ENCODE results near the gene NPBWR2. TPM values are rescaled to one million over a fixed set of nuclear protein-coding genes. Genes with fewer than 3 reads are reported as not detected.

NPBWR2 gene
- total RNA-seq, 1 donor from 2014 or later: not detected

GRCh38 chr20:64057628-64058498 lies 49.5 kb downstream of the NPBWR2 start:
- Mint-ChIP-seq H3K27me3 (no peaks in the 10 kb centered on the region), H3K36me3 (ENCODE audit: low read depth) (no peaks in the 10 kb centered on the region), H3K4me1 (peaks cover 32% of the 10 kb centered on the region), H3K4me3 (peak overlapping the region; percentile 80), H3K9me3 (no peaks in the 10 kb centered on the region), H3K27ac (peak overlapping the region; percentile 87)
- intact Hi-C loops (cut with micrococcal nuclease): loop anchor here (2.0 kb wide), 1 partner anchor 19 kb away; no protein-coding TSS in a partner anchor
- peak; percentile 95 for DNase-seq

- Mint-ChIP-seq H3K27ac (peak overlapping the region; percentile 87), H3K4me1 (peaks cover 28% of the 10 kb centered on the region), H3K4me3 (peak overlapping the region; percentile 80), H3K27me3 (no peaks in the 10 kb centered on the region), H3K9me3 (no peaks in the 10 kb centered on the region), H3K36me3 (ENCODE audit: low read depth) (no peaks in the 10 kb centered on the region)
- intact Hi-C loops (cut with micrococcal nuclease): loop anchor here (2.0 kb wide), 1 partner anchor 18 kb away; no protein-coding TSS in a partner anchor
- DNase-seq: peak; percentile 82
Measured at GRCh38 chr20:64056889-64057627, 50.3 kb downstream of the NPBWR2 start.

- no peaks in the 10 kb centered on the region for H3K36me3 Mint-ChIP-seq (ENCODE audit: low read depth)
- no peak for DNase-seq
- intact Hi-C loops (cut with micrococcal nuclease): loop anchor here (2.0 kb wide), 1 partner anchor 18 kb away; no protein-coding TSS in a partner anchor
- no peak overlapping the region for H3K4me3 Mint-ChIP-seq
- H3K9me3 Mint-ChIP-seq: no peaks in the 10 kb centered on the region
- peaks cover 4% of the 10 kb centered on the region for H3K27me3 Mint-ChIP-seq
- no peak overlapping the region for H3K27ac Mint-ChIP-seq
- peaks cover 25% of the 10 kb centered on the region for H3K4me1 Mint-ChIP-seq
Measured at GRCh38 chr20:64056639-64056888, 50.8 kb downstream of the NPBWR2 start.

GRCh38 chr20:64055893-64056638 lies 51.3 kb downstream of the NPBWR2 start:
- Mint-ChIP-seq H3K4me3 (no peak overlapping the region), H3K9me3 (no peaks in the 10 kb centered on the region), H3K36me3 (ENCODE audit: low read depth) (no peaks in the 10 kb centered on the region), H3K27me3 (peaks cover 4% of the 10 kb centered on the region), H3K4me1 (peaks cover 25% of the 10 kb centered on the region), H3K27ac (no peak overlapping the region)
- intact Hi-C loops (cut with micrococcal nuclease): loop anchor here (2.0 kb wide), 1 partner anchor 17 kb away; no protein-coding TSS in a partner anchor
- DNase-seq: no peak

- H3K4me1 Mint-ChIP-seq: peaks cover 25% of the 10 kb centered on the region
- no peaks in the 10 kb centered on the region for H3K9me3 Mint-ChIP-seq
- no peak for DNase-seq
- peak overlapping the region; percentile 83 for H3K27ac Mint-ChIP-seq
- H3K4me3 Mint-ChIP-seq: no peak overlapping the region
- peaks cover 5% of the 10 kb centered on the region for H3K27me3 Mint-ChIP-seq
- H3K36me3 Mint-ChIP-seq (ENCODE audit: low read depth): no peaks in the 10 kb centered on the region
- intact Hi-C loops (cut with micrococcal nuclease): no loop called here
Measured at GRCh38 chr20:64055396-64055892, 51.9 kb downstream of the NPBWR2 start.

GRCh38 chr20:64053841-64054661 lies 53.3 kb downstream of the NPBWR2 start:
- Mint-ChIP-seq H3K27me3 (peaks cover 9% of the 10 kb centered on the region), H3K27ac (no peak overlapping the region), H3K4me3 (no peak overlapping the region), H3K9me3 (no peaks in the 10 kb centered on the region), H3K4me1 (peaks cover 26% of the 10 kb centered on the region), H3K36me3 (ENCODE audit: low read depth) (no peaks in the 10 kb centered on the region)
- intact Hi-C loops (cut with micrococcal nuclease): no loop called here
- no peak for DNase-seq

Other genes starting within 250 kb of the NPBWR2 start
- 0.19 TPM in 1 of 2 replicates, not detected in the other for gene ABHD16B, start 246.1 kb downstream of the NPBWR2 start, total RNA-seq
- gene TPD52L2, start 242.3 kb downstream of the NPBWR2 start, total RNA-seq: 75.9 and 78.8 TPM in 2 replicates
- 42.3 and 43.1 TPM in 2 replicates for gene DNAJC5, start 212.4 kb downstream of the NPBWR2 start, total RNA-seq
- 48.1 and 49.5 TPM in 2 replicates for gene UCKL1, start 151.1 kb downstream of the NPBWR2 start, total RNA-seq
- 26.0 and 26.9 TPM in 2 replicates for gene ZNF512B, start 137.6 kb downstream of the NPBWR2 start, total RNA-seq
- 34.4 and 37.5 TPM in 2 replicates for gene SAMD10, start 127.9 kb downstream of the NPBWR2 start, total RNA-seq
- gene PRPF6, start 126.4 kb downstream of the NPBWR2 start, total RNA-seq: 79.5 and 81.3 TPM in 2 replicates
- gene C20orf204, start 71.4 kb downstream of the NPBWR2 start, total RNA-seq: 5.5 and 6.8 TPM in 2 replicates
- gene SOX18, start 57.9 kb downstream of the NPBWR2 start, total RNA-seq: 0.84 and 0.92 TPM in 2 replicates
- gene TCEA2, start 44.4 kb downstream of the NPBWR2 start, total RNA-seq: 35.4 and 36.8 TPM in 2 replicates
- gene RGS19, start 28.0 kb downstream of the NPBWR2 start, total RNA-seq: 50.0 TPM in 2 replicates
- 0.23 and 0.28 TPM in 2 replicates for gene OPRL1, start 27.5 kb downstream of the NPBWR2 start, total RNA-seq
- 0.23 TPM in 1 of 2 replicates, not detected in the other for gene LKAAEAR1, start 23.2 kb downstream of the NPBWR2 start, total RNA-seq
- gene MYT1, start 56.9 kb upstream of the NPBWR2 start, total RNA-seq: not detected in 2 replicates
- 34.6 TPM in 2 replicates for gene PCMTD2, start 148.2 kb upstream of the NPBWR2 start, total RNA-seq

All from activated CD4-positive, alpha-beta T cell treated with anti-CD3 and anti-CD28 coated beads, Interleukin-2, amount 10 ng/mL, durations not matched to agents 24 days and 14 days (primary cell).